ENCODE results near the gene OGFOD2.

DNA sequence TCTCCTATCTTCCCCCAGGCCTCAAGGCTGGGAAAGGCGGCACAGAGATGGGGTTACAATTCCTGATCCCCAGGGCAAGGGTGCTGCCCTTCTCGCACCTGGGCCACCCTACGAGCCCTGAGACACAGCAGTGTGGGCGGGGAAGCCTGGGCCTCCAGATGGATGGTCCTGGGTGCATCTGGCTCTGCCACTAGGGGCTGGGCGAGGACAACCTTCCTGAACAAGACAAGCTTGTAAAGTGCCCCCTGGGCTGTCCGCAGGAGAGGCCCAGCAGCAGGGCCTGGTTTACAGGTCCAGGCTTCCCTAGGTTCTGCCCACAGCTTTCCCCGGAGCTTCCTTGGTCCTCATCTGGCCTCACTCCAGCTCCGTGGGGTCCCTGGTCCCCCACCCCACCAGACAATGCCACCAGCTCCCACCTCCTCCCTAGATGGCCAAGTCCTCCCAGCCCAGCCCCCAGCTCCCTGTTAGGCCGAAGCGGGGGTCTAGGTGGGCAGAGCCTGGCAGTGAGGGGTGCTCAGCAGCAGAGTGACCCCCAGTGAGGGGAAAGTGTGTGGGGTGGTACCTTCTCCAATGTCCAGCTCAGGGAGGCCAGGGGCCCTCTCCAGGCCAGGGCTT is 14.3 kb downstream of the OGFOD2 start:
- no peak for TF ChIP-seq POLR2A (IDR thresholded peaks at IDR 0.05; ENCODE audit: low read length)
- TF ChIP-seq GATA1 (IDR thresholded peaks at IDR 0.05; ENCODE audit: low read depth, low read length) = no peak

Measured in erythroblast (primary cell).